H1 (cell line): ENCODE results near the gene MOG. TPM values are rescaled to one million over a fixed set of nuclear protein-coding genes. Genes with fewer than 3 reads are reported as not detected.
A peak's percentile ranks its signal among the peaks of the same experiment; 100 is the strongest.

Source experiments
- CEBPB ChIP-seq: IDR thresholded peaks from 2 replicates; pipeline ENCODE4 v1.6.1; 2012; ENCODE audit warnings: low read depth, low read length
- JUN ChIP-seq: IDR thresholded peaks from 2 replicates; pipeline ENCODE4 v1.6.1; 2011; ENCODE audit warnings: low read depth, mild to moderate bottlenecking, improper control_type of control experiment, low read length
- JUND ChIP-seq: IDR thresholded peaks from 2 replicates; pipeline ENCODE4 v1.6.1; 2011; ENCODE audit warnings: mild to moderate bottlenecking, improper control_type of control experiment, low read length
- POLR2A ChIP-seq, 2 experiments: IDR thresholded peaks; 1 replicate in 1 of 2; 2 replicates in 1 of 2; pipeline ENCODE4 v1.6.1; 2011; ENCODE audit warnings: low read depth in 2 of 2, low read length in 2 of 2, mild to moderate bottlenecking in 2 of 2; ENCODE audit errors: control extremely low read depth in 1 of 2
- SP1 ChIP-seq: IDR thresholded peaks from 2 replicates; pipeline ENCODE4 v1.6.1; 2011; ENCODE audit warnings: low read depth, low read length
- TEAD4 ChIP-seq: IDR thresholded peaks from 2 replicates; pipeline ENCODE4 v1.6.1; 2012; ENCODE audit warnings: low read depth, low read length, inconsistent platforms, mixed read lengths
- polyA plus RNA-seq, 7 experiments: library from polyadenylated mRNA; depleted of rRNA in 3 of 7; stranded (reverse) in 5 of 7; unstranded in 2 of 7; fragments of >200 nt in 5 of 7; fragments of 200-250 nt in 2 of 7; gene quantifications; 1 replicate in 5 of 7; 2 replicates in 1 of 7; 4 replicates in 1 of 7; pipeline versions ENCODE4 v1.2.1 to v1.2.3, GENCODE V29; 2011 to 2013; ENCODE audit warnings: missing spikeins in 2 of 7, mixed read lengths in 2 of 7
- total RNA-seq: library from RNA; stranded (reverse); fragmentation: NEBNext Ultra II Directional; extraction: Animal tissue kit (Norgen Biotek cat#: 25700); gene quantifications from 2 replicates; pipeline ENCODE4 v1.2.1, GENCODE V29; 2021
- TF ChIP-seq, protein P1 (sequence below): fragments of 300-600 bp; sonication (generic); IDR thresholded peaks from 2 replicates; pipeline ENCODE4 v1.7.1; 2012; ENCODE audit warnings: low read length, moderate library complexity, mild to moderate bottlenecking, inconsistent platforms; ENCODE audit not compliant: insufficient replicate concordance
- TF ChIP-seq, protein P2 (sequence below): IDR thresholded peaks from 2 replicates; pipeline ENCODE4 v1.6.1; 2012; ENCODE audit warnings: inconsistent platforms

The MOG gene
- total and polyA plus RNA-seq, 2 of the 8 experiments (the other 6 are each of a cell fraction or from before 2014, with no cell fraction given), result 0.17 to 0.86 TPM

DNA sequence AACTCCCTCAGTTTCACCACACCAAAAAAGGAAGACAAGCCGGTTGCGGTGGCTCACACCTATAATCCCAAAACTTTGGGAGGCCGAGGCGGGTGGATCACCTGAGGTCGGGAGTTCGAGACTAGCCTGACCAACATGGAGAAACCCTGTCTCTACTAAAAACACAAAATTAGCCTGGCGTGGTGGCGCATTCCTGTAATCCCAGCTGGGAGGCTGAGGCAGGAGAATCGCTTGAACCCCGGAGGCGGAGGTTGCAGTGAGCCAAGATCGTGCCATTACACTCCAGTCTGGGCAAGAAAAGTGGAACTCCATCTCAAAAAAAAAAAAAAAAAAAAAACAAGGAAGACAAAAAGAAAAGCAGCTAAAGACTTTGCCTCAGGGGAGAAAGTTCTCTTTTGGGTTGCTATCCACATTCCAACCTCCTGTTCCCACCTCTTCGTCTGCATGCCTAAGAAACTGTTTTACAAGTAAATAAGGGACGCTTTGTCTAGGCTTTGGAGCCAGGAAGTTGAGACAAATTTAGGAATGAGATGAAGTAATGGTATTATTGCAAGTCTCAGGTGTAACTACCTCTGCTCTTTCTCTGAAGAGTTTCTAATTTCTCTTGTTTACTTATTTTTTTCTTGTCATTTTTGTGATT, 4.7 kb downstream of the MOG start (continued):
- TF ChIP-seq, protein P1, sequence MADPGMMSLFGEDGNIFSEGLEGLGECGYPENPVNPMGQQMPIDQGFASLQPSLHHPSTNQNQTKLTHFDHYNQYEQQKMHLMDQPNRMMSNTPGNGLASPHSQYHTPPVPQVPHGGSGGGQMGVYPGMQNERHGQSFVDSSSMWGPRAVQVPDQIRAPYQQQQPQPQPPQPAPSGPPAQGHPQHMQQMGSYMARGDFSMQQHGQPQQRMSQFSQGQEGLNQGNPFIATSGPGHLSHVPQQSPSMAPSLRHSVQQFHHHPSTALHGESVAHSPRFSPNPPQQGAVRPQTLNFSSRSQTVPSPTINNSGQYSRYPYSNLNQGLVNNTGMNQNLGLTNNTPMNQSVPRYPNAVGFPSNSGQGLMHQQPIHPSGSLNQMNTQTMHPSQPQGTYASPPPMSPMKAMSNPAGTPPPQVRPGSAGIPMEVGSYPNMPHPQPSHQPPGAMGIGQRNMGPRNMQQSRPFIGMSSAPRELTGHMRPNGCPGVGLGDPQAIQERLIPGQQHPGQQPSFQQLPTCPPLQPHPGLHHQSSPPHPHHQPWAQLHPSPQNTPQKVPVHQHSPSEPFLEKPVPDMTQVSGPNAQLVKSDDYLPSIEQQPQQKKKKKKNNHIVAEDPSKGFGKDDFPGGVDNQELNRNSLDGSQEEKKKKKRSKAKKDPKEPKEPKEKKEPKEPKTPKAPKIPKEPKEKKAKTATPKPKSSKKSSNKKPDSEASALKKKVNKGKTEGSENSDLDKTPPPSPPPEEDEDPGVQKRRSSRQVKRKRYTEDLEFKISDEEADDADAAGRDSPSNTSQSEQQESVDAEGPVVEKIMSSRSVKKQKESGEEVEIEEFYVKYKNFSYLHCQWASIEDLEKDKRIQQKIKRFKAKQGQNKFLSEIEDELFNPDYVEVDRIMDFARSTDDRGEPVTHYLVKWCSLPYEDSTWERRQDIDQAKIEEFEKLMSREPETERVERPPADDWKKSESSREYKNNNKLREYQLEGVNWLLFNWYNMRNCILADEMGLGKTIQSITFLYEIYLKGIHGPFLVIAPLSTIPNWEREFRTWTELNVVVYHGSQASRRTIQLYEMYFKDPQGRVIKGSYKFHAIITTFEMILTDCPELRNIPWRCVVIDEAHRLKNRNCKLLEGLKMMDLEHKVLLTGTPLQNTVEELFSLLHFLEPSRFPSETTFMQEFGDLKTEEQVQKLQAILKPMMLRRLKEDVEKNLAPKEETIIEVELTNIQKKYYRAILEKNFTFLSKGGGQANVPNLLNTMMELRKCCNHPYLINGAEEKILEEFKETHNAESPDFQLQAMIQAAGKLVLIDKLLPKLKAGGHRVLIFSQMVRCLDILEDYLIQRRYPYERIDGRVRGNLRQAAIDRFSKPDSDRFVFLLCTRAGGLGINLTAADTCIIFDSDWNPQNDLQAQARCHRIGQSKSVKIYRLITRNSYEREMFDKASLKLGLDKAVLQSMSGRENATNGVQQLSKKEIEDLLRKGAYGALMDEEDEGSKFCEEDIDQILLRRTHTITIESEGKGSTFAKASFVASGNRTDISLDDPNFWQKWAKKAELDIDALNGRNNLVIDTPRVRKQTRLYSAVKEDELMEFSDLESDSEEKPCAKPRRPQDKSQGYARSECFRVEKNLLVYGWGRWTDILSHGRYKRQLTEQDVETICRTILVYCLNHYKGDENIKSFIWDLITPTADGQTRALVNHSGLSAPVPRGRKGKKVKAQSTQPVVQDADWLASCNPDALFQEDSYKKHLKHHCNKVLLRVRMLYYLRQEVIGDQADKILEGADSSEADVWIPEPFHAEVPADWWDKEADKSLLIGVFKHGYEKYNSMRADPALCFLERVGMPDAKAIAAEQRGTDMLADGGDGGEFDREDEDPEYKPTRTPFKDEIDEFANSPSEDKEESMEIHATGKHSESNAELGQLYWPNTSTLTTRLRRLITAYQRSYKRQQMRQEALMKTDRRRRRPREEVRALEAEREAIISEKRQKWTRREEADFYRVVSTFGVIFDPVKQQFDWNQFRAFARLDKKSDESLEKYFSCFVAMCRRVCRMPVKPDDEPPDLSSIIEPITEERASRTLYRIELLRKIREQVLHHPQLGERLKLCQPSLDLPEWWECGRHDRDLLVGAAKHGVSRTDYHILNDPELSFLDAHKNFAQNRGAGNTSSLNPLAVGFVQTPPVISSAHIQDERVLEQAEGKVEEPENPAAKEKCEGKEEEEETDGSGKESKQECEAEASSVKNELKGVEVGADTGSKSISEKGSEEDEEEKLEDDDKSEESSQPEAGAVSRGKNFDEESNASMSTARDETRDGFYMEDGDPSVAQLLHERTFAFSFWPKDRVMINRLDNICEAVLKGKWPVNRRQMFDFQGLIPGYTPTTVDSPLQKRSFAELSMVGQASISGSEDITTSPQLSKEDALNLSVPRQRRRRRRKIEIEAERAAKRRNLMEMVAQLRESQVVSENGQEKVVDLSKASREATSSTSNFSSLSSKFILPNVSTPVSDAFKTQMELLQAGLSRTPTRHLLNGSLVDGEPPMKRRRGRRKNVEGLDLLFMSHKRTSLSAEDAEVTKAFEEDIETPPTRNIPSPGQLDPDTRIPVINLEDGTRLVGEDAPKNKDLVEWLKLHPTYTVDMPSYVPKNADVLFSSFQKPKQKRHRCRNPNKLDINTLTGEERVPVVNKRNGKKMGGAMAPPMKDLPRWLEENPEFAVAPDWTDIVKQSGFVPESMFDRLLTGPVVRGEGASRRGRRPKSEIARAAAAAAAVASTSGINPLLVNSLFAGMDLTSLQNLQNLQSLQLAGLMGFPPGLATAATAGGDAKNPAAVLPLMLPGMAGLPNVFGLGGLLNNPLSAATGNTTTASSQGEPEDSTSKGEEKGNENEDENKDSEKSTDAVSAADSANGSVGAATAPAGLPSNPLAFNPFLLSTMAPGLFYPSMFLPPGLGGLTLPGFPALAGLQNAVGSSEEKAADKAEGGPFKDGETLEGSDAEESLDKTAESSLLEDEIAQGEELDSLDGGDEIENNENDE, result peak; percentile 34
- TF ChIP-seq CEBPB (0 out of 2 replicates have a peak, but pooled peaks have one; percentile 24), TEAD4 (peak; percentile 92), POLR2A (IDR thresholded peaks at IDR 0.05; ENCODE audit: control extremely low read depth in 1 of 2, low read depth in 2 of 2, low read length in 2 of 2) (0 out of 3 replicates have a peak, but pooled peaks of 1 of the 2 experiments have one; percentile 56), SP1 (peak; percentile 35; the same call in 1 of the 2 replicates), JUND (0 out of 2 replicates have a peak, but pooled peaks have one; percentile 28), JUN (peak; percentile 50; the same call in 1 of the 2 replicates)
- TF ChIP-seq, protein P2, sequence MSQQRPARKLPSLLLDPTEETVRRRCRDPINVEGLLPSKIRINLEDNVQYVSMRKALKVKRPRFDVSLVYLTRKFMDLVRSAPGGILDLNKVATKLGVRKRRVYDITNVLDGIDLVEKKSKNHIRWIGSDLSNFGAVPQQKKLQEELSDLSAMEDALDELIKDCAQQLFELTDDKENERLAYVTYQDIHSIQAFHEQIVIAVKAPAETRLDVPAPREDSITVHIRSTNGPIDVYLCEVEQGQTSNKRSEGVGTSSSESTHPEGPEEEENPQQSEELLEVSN, result peak; percentile 42; the same call in 1 of the 2 replicates
